ENCODE results near the gene PPP3R1.

GRCh38 chr2:68151037-68151436, 101.3 kb downstream of the PPP3R1 start:
- TF ChIP-seq ZNF843 (tag by site-specific recombination; IDR thresholded peaks at IDR 0.05) (no peak), SP2 (tag by site-specific recombination; IDR thresholded peaks at IDR 0.05) (no peak), REST (tag by site-specific recombination; IDR thresholded peaks at IDR 0.05) (no peak), CTCF (tag by site-specific recombination; IDR thresholded peaks at IDR 0.05) (no peak), YY1 (tag by site-specific recombination; IDR thresholded peaks at IDR 0.05) (no peak), REPIN1 (tag by site-specific recombination; IDR thresholded peaks at IDR 0.05; ENCODE audit: low read depth) (no peak), PRDM4 (tag by site-specific recombination; IDR thresholded peaks at IDR 0.05) (no peak), ZBTB11 (tag by site-specific recombination; conservative IDR thresholded peaks at IDR 0.05; ENCODE audit: low read depth) (no peak), ZNF324 (tag by site-specific recombination; IDR thresholded peaks at IDR 0.05) (no peak), PATZ1 (tag by site-specific recombination; IDR thresholded peaks at IDR 0.05) (no peak), MEIS1 (CRISPR knock-in tag; IDR thresholded peaks at IDR 0.05; ENCODE audit: borderline replicate concordance) (no peak), ZNF266 (tag by site-specific recombination; IDR thresholded peaks at IDR 0.05; ENCODE audit: low read depth) (no peak), ZBTB8A (tag by site-specific recombination; IDR thresholded peaks at IDR 0.05) (no peak), ZNF639 (tag by site-specific recombination; IDR thresholded peaks at IDR 0.05) (no peak)
